DMS153 treated with DMSO at 0.1 percent for 48 hours (cell line): Measurements from ENCODE around the gene SMPDL3A.
"Not testable (repeated sequence)": the region's sequence is repeated elsewhere in the genome, so short reads cannot be mapped to it uniquely, and the experiment has no call there.

Experiments
- DNase-seq: peaks from one replicate; lab custom pipeline; 2025; ENCODE audit not compliant: unreplicated experiment; lab: John Stamatoyannopoulos, UW

SMPDL3A gene

GRCh38 chr6:122789182-122790027 lies at the start of gene SMPDL3A:
Gene SMPDL3A, plus strand, starts transcription at chr6:122789258. Its CDS starts 89 bp downstream, at chr6:122789347.
- DNase-seq = peak; percentile 79

- DNase-seq = no peak
Observed at GRCh38 chr6:122740091-122740490, 49.0 kb upstream of the SMPDL3A start.

GRCh38 chr6:122740936-122741335 lies 48.1 kb upstream of the SMPDL3A start:
- DNase-seq = no peak

GRCh38 chr6:122744247-122744646 lies 44.8 kb upstream of the SMPDL3A start:
- DNase-seq = not testable (repeated sequence)

GRCh38 chr6:122744856-122745255 lies 44.2 kb upstream of the SMPDL3A start:
- not testable (repeated sequence) for DNase-seq

- no peak for DNase-seq
Observed at GRCh38 chr6:122746688-122747087, 42.4 kb upstream of the SMPDL3A start.

GRCh38 chr6:122747573-122747972 lies 41.5 kb upstream of the SMPDL3A start:
- DNase-seq = no peak

- DNase-seq = not testable (repeated sequence)
Observed at GRCh38 chr6:122748945-122749344, 40.1 kb upstream of the SMPDL3A start.

GRCh38 chr6:122749451-122750050 lies 39.5 kb upstream of the SMPDL3A start:
- DNase-seq = no peak

- no peak for DNase-seq
Observed at GRCh38 chr6:122751326-122751725, 37.7 kb upstream of the SMPDL3A start.

GRCh38 chr6:122752459-122752858 lies 36.6 kb upstream of the SMPDL3A start:
- DNase-seq = no peak

GRCh38 chr6:122753000-122753687 lies 35.9 kb upstream of the SMPDL3A start:
- no peak for DNase-seq

GRCh38 chr6:122753688-122754056 lies 35.4 kb upstream of the SMPDL3A start:
- no peak for DNase-seq

- no peak for DNase-seq
Observed at GRCh38 chr6:122754191-122754731, 34.8 kb upstream of the SMPDL3A start.

GRCh38 chr6:122755901-122756300 lies 33.2 kb upstream of the SMPDL3A start:
- DNase-seq = no peak

GRCh38 chr6:122758927-122759334 lies 30.1 kb upstream of the SMPDL3A start:
- DNase-seq = no peak

GRCh38 chr6:122760330-122760729 lies 28.7 kb upstream of the SMPDL3A start:
- no peak for DNase-seq

GRCh38 chr6:122766256-122766655 lies 22.8 kb upstream of the SMPDL3A start:
- no peak for DNase-seq

GRCh38 chr6:122770835-122771601 lies 18.0 kb upstream of the SMPDL3A start:
- DNase-seq = no peak

GRCh38 chr6:122772724-122773415 lies 16.2 kb upstream of the SMPDL3A start:
- DNase-seq = no peak
